GM21737 (cell line): ENCODE measurements around the gene PDIA2.
"Not testable (repeated sequence)": the region's sequence is repeated elsewhere in the genome, so short reads cannot be mapped to it uniquely, and the experiment has no call there.

Source experiments
- ATAC-seq: cut with Tn5 transposase; IDR thresholded peaks from one replicate; pipeline ENCODE4 v1.9.1; 2021; ENCODE audit warnings: mild to moderate bottlenecking, moderate library complexity; ENCODE audit not compliant: unreplicated experiment

The PDIA2 gene

DNA sequence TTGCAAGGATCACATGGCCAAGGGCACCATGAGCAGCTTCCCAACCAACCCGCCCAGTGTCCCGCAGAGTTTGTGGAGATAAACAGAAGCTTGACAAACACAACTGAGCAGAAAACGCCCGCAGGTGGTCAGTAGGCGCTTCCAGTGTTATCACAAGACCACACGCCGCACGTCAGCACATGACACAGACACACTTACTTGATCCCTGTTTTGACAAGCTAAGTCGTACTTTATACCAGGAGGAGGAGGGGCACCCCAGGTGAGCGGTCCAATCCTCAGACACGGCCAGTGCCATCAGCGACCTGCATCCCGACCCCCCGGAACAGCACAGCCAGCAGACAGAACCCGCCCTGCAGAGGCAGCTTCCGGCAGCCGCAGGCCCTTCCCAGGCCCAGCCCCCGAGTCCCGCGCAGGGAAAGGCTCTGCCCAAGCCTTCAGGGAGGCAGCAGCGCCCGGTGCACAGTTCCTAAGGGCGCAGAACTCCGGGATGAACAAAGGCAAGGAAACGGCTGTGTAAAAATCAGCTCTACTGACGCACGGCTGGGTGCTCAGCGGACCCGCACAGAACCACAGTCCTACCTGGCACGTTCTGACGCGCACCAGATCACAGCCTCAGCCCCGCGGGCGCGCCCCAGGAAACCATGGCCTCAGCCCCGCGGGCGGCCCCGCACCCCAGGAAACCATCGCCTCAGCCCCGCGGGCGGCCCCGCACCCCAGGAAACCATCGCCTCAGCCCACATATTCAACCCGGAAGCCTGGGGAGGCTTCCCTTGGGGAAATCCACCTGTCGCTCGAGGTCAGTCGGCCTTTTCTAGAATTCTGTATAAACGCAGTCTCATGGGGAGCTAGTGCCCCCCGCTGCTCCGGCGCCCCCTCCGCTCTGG, 41.7 kb downstream of the PDIA2 start:
- ATAC-seq: no peak

- no peak for ATAC-seq
These were observed 42.6 kb downstream of the PDIA2 start for GRCh38 chr16:325375-326145.

DNA sequence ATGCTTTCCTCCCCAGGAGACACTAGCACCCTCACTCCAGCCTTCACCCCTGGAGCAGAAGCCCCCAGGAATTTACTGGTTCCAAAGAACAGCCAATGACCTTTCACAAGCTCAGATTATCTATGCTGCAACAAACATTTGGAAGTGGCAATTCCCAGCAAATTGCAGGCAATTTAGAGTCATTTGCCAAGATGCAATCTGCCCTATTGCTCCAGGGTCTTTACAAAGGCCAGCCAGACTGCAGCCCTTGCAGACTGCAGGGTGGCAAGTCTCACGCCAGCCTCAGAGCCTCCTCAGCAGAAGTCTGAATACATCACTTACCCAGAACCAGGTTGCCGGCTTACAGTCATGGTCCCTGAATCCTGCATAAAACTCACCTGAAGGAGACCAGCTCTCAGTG, 47.8 kb downstream of the PDIA2 start:
- no peak for ATAC-seq

GRCh38 chr16:331181-331814, 48.3 kb downstream of the PDIA2 start:
- ATAC-seq: not testable (repeated sequence)

GRCh38 chr16:333406-334094, 50.6 kb downstream of the PDIA2 start:
- ATAC-seq: no peak

DNA sequence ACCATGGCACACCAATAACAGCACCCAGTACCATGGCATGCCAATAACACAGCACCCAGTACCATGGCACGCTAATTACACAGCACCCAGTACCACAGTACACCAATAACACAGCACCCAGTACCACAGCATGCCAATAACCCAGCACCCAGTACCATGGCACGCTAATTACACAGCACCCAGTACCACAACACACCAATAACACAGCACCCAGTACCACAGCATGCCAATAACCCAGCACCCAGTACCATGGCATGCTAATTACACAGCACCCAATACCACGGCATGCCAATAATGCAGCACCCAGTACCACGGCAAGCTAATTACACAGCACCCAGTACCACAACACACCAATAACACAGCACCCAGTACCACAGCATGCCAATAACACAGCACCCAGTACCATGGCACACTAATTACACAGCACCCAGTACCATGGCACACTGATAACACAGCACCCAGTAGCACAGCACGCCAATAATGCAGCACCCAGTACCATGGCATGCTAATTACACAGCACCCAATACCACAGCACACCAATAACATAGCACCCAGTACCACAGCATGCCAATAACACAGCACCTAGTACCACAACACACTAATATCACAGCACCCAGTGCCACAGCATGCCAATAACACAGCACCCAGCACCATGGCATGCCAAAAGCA, 51.3 kb downstream of the PDIA2 start:
- not testable (repeated sequence) for ATAC-seq

DNA sequence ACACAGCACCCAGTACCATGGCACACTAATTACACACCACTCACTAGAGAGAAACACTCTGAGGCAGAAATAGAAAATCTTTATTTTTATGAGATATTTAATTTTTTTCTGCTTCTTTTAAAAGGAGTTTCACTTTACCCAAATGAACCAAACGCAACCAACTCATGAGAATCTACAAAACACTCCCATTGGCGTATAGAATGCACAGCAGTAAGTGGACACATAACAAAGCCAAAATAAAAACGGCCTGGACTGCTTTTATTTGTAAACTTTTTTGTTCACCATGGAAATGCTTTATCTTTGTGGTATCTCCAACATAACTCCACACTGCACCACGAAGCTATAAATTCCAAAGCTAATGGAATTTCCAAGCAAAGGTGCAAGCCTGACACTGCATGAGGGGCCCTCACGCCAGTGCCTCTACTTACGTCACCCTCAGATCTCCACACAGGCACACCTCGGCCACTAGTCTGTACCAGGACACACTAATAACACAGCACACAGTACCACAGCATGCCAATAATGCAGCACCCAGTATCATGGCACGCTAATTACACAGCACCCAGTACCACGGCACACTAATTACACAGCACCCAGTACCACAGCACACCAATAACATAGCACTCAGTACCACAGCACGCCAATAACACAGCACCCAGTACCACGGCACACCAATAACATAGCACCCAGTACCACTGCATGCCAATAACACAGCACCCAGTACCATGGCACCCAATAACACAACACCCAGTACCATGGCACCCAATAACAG, 52.1 kb downstream of the PDIA2 start:
- not testable (repeated sequence) for ATAC-seq

DNA sequence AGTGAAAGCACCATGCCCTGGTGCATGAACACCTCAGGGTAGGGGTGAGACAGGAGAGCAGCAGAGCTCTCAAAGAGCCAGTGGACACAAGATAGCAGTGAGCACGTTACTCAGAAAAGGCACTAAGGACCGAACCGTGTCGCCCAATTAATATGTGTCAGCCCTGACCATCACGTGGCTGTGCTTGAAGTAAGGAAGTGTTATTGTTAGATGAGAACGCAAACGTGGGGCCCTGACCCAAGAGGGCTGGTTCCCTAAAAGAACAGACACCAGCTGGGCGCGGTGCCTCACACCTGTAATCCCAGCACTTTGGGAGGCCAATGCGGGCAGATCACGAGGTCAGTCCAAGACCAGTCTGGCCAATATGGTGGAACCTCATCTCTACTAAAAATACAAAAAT, 53.3 kb downstream of the PDIA2 start:
- ATAC-seq: no peak
